Cerebellar nuclear complex (tissue), 1 donor: ENCODE measurements around the gene NTF4.

Experiments
- DNase-seq, 2 experiments: peaks; one replicate each; lab custom pipeline; 2025; lab: John Stamatoyannopoulos, UW

The NTF4 gene, protein sequence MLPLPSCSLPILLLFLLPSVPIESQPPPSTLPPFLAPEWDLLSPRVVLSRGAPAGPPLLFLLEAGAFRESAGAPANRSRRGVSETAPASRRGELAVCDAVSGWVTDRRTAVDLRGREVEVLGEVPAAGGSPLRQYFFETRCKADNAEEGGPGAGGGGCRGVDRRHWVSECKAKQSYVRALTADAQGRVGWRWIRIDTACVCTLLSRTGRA

DNA sequence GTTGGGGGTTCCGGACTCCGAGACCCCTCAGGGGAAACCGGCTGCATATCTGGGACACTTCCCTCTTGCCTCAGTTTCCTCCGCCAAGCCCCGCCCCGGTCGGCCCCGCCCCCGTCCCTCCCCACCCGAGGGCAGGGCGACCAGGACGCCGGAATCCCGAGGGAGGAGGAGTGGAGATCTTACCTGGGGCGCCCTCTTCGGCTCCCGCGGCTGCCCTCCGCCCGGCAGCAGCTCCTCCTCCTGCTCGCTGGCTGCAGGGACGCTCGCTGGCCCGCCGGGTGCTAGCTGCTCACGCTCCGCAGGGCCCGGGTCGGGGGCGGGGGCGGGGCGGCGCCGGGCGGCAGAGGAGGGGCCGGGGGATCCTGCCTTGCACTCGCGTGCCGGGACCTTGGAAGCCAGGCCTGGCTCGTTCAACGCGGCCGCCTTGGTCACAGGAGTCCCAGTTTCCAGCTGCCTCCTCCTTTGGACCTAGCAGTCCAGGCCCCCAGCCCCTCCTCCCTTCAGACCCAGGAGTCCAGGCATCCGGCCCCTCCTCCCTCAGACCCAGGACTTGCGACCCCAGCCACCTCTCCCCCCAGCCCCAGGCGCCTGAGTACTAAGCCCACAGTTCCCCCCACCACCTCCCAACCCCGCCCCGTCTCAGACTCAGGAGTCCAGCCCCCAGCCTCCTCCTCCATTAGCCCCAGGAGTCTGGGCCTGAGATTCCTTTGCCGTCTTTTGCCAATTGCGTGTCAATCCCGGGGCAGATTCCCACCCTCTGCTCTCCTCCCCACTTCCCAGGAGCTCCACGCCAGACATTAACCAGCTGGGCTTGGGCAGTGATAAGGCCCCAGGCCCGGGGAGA, at the start of gene NTF4:
NTF4 (minus strand) TSS at position 51 of the 844 bp plus-strand sequence. CDS start 2,821 bp downstream, outside the sequence.
- DNase-seq: no peak

DNA sequence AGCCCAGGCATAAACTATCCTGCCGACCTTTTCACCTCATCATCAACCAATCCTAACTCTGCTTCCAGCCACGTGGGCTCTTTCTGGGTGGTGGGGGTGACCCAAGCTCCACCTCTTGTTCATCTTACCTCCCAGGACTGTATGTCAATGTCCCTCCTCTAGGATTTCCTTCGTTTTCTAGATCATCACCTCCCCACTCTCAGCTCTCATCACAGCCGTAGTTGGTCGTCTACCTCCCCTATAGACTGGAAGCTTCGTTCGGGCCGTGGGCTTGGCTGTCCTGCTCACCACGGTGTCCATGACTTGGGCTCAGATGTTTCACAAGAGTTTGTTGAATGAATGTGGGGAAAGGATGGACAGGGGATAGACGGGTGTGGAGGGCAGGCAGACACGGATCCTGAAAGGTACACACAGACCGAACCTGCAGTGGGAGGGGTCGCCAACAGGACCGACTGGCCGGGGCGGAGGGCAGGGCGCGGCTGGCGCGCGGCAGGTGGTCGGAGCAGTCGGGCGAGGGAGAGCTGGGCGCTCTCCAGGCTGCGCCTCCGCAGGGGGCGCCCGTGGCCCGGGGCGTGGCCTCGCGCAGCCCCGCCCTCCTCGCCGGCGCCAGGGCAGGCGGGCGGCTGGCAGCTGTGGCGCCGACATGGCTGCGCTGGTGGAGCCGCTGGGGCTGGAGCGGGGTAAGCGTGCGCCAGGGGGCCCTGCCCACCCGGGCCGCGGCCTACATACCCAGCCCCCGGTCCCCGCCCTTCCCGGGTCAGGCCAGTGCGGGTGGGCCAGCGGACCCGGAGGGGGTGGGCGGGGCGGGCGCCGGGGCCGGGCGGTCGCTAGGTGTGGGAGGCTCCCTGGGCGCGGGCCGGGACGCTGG, 49.4 kb upstream of the NTF4 start, which contains the start of gene LIN7B:
LIN7B (plus strand) TSS at position 609 of the 868 bp plus-strand sequence; CDS start at position 644, 35 bp downstream.
- no peak for DNase-seq

DNA sequence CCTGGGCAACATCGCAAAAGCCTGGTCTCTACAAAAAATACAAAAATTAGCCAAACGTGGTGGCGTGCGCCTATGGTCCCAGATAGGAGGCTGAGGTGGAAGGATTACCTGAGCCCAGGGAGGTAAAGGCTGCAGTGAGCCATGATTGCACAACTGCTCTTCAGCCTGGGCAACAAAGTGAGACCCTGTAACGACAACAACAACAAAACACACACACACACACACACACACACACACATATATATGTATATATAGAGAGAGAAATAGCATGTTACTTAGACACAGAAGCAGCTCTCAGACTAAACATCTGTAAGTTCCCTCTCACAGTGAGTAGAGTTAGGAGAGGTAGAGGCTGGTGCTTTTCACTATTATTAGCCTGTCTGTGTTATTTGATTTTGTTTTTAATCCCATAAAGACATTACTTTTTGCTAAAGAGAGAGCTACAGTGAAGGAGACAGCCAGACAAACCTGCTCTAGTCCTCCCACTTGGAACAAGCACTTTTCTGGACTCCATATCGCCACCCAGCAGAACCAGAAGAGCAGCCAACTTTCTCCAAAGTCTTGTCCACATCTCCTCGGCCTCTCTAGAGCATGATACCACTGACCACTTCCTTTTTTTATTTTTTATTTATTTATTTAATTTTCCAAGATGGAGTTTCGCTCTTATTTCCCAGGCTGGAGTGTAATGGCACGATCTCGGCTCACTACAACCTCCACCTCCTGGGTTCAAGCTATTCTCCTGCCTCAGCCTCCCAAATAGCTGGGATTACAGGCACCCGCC, 46.8 kb upstream of the NTF4 start:
- no peak for DNase-seq

DNA sequence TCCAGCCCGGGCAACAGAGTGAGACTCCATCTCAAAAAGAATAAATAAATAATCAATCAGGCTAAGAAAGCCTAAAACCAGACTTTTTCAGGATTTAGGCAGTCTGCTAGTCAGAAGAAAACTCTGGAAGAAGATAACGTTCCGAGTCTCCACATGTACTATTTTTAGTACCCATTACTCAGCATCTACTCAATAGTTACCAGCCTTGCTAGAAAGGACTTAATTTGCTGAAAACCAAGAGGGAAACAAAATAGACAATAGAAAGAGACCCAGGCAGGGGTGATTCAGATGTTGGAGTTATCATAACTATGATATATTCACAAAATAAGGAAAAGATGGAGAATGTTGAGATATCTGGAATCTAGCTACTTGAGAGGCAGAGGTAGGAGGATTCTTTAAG, 45.9 kb upstream of the NTF4 start:
- DNase-seq: no peak

DNA sequence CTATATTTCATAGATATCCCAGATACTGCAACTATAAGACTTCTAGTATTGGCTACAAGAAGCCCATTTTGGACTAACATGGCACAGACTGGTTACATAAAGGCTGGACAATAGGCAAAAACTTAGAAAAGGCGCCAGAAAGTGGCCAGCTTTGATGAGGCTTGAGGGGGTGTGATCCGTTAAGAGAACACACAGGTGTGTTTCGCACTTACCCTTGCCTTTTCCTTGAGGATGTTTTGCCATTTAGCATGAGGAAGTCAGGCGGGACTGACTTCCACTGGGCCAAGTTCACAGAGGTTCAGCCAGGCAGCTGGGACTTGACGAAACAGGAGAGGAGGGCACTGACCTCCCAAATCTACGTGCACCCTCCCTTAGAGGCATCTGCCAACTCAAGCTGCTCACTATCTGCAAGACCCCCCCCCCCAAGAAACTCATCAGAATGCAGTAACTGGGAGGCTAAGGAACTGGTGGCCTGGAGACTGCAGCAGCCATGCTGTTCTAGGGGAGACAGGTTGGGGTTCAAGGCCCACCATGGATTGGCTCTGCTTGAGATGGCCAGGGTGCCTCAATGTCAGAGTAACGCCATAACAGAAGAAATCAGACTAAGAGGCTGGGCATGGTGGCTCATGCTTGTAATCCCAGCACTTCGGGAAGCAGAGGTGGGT, 45.1 kb upstream of the NTF4 start:
- DNase-seq: no peak

DNA sequence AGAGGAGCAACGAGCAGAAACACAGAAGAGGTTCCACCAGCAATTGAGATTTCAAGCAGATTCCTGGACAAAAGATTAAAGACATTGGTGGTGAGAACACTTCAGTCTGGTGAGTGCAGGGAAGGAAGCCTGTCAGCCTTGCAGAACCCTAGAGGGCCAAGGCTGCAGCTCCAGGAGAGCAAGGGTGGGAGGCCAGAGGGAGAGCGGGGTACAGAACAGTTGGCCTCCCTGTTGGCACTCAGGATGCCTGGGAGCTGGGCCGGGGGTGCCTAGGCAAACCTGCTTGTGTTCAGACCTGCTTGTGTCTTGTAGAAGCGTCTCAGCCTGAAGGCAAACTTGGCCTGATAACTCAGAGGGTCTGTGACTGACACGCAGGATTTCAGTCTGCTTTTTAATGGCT, 44.4 kb upstream of the NTF4 start:
- DNase-seq: no peak

DNA sequence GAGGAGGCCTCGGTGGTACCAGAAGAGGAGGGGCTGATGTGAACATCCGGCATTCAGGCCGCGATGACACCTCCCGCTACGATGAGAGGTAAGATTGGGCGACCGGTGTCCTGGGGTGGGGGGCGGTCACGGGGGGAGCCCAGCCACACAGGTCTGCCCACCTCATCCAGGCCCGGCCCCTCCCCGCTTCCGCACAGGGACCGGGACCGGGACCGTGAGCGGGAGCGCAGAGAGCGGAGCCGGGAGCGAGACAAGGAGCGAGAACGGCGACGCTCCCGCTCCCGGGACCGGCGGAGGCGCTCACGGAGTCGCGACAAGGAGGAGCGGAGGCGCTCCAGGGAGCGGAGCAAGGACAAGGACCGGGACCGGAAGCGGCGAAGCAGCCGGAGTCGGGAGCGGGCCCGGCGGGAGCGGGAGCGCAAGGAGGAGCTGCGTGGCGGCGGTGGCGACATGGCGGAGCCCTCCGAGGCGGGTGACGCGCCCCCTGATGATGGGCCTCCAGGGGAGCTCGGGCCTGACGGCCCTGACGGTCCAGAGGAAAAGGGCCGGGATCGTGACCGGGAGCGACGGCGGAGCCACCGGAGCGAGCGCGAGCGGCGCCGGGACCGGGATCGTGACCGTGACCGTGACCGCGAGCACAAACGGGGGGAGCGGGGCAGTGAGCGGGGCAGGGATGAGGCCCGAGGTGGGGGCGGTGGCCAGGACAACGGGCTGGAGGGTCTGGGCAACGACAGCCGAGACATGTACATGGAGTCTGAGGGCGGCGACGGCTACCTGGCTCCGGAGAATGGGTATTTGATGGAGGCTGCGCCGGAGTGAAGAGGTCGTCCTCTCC, 43.2 kb upstream of the NTF4 start:
- DNase-seq: no peak

DNA sequence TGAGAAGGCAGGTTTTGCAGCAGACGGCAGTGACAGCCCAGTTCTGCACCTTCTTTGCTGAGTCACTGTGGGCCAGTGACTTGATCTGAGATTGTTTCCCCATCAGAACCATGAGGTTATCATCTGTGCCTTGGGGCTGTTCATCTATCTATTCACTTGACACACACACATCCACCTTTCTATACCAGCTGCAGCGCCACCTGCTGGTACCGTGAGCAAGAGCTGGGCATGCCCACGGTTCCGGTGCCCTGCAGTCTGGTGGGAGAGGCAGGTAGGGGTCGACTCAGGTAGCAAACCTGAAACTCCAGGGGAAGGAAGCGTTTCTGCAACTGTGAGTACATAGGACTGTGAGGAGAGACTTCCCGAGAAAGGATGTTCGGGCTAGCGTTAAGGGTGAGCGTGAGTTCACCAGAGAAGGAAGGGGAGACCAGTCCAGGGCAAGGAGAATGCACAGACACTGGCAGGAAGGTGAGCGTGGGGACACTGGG, 42.1 kb upstream of the NTF4 start:
- DNase-seq: peak in 1 of 2 experiments; percentile 20

DNA sequence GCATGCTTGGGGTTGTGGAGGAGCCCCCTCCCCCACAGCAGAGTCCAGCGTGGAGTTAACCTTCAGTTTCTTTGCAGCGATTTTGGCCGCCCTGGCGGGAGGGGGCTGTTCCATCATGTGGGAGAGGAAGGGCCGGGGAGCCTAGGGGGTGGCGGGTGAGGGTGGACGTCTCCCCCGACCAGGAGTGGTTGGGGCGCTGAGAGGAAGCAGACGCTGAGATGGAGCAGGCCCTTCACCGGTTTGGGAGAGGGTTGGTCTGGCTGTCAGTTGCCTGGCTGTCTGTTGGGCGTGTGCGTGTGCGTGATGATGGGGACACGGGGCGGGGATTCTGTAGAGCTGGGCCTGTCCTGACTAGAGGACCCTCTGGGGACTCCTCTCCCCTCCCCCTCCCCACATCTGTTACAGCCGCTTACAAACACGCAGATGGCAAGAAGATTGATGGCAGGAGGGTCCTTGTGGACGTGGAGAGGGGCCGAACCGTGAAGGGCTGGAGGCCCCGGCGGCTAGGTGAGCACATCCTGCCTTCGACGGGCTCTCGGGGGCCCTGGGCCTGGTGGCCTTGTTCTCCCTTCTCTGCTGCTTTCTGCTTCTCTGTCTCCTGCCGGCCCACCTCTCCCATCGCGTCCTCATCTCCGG, 39.7 kb upstream of the NTF4 start:
- no peak for DNase-seq

DNA sequence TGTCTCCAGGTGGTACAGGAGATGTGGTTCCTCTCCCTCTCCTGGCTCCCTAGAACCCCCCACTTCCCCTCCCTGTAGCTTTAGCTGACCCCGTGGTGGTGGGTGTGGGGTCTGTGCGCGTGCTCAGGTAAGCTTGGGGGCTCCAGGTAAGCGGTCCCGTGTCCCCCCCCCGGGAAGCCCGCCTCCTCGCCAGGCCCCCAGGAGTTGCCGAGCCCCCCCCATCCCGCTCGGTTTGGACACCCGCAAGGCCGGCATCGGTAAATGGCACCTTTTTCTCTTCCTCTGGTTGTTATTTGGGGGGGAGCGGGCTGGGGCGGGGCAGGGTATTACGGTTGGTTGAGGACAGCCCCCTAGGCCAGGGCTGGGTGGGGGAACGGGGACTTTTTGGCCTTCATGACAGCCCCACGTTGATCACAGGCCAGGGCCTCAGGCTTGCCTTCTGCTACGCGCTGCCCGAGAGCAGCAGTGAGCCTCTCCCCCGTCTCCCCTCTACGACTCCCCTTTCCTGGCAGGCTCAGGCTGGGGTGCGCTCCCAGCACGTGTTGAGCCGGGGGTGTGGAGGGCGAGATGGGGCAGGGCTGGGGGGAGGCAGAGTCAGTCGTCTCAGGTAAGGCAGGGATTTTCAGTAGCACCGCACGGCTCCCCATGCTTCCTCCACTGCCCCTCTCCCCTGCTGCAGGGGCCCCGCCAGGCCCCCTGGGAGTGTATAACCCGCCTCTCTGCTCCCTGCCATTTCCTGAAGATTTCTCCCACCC, 38.9 kb upstream of the NTF4 start:
- no peak for DNase-seq

DNA sequence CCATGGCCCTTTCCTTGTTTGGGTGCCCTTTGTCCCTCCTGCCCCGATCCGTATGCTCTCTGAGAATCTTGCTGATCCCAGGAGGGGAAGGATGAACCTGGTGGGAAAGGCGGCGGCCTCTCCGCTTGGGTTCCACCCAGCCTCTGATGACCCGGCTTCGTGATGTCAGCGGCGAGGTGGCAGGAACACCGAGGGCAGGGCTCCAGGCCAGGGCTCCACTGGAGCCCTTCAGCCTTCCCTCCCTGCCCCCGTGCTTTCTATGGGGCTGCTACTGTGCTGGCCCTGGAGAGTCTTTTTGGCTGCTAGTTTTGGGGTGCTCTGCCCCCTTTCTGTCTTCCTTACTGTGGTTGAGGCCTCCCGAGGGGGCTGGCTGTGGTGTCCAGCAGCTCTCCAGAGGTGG, 37.7 kb upstream of the NTF4 start:
- DNase-seq: no peak

DNA sequence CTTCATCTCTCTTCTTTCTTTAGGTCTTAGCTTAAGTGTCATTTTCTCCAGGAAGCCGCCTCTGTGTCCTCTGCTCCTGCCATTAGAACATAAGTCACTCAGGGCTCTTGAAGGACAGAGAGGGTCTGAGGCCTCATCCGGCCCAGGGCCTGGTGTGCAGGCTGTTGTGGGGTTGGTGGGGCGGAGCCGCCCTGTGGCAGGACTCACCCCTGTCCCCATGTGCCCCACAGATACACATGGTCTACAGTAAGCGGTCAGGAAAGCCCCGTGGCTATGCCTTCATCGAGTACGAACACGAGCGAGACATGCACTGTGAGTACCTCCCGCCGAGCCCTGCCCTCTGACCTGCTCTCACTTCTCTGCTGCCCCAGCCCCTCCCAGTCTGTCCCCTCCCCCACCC, 36.5 kb upstream of the NTF4 start:
- no peak for DNase-seq

DNA sequence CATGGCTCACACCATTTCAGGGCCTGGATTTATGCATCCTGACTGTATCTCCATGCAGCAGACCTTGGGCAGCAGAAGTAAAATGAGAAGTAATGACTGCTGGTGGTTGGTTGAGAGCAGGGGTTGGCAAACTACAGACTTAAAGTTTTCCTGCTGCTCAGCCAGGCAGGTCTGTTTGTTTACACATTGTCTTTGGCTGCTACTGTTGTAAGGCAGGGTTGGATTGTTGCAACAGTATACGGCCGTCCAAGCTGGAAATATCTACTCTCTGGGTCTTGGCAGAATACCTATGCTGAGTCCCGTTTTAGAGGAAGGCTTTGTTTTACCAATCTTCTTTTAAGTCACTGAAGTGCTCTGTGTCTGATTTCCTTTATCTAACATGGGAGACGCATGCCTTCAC, 34.2 kb upstream of the NTF4 start:
- DNase-seq: no peak

DNA sequence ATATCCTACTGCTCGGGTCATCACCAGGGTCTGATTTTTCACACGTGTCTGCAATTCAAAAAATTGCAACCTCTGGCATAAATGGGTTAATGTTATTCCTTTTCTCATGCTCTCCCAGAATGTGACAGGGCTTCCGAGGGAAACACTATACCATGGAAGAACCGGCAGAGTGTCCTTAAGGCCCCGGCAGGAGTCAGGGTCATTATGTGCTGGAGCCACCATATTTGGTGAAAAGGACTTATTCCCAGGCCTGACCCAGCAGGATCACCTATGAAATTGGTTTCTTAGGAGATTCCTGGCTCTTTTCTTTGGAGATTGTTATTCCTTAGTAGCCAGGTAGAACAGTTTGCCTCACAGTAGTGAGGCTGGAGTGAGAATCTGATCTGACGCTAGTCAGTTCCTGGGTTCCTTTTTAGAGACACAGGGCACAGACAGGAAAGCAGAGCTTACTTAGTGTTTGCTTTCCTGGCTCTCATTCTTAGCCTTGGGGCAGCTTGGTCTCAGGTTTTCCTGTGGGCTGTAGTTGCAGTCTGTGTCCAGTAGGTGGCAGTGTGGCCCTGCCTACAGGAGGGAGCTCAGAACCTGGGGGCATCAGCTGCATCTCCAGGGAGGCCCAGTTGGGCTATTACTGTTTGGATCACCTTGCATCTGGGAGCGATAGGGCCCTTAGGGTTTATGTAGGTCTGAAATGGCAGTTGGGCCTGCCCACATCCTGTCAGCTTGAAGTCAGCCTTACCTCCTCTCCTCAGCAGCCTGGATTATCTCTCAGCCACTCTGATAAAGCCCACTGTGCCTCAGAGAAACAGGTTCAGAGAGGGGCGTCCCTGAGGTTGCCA, 33.1 kb upstream of the NTF4 start:
- DNase-seq: peak in 1 of 2 experiments; percentile 21

DNA sequence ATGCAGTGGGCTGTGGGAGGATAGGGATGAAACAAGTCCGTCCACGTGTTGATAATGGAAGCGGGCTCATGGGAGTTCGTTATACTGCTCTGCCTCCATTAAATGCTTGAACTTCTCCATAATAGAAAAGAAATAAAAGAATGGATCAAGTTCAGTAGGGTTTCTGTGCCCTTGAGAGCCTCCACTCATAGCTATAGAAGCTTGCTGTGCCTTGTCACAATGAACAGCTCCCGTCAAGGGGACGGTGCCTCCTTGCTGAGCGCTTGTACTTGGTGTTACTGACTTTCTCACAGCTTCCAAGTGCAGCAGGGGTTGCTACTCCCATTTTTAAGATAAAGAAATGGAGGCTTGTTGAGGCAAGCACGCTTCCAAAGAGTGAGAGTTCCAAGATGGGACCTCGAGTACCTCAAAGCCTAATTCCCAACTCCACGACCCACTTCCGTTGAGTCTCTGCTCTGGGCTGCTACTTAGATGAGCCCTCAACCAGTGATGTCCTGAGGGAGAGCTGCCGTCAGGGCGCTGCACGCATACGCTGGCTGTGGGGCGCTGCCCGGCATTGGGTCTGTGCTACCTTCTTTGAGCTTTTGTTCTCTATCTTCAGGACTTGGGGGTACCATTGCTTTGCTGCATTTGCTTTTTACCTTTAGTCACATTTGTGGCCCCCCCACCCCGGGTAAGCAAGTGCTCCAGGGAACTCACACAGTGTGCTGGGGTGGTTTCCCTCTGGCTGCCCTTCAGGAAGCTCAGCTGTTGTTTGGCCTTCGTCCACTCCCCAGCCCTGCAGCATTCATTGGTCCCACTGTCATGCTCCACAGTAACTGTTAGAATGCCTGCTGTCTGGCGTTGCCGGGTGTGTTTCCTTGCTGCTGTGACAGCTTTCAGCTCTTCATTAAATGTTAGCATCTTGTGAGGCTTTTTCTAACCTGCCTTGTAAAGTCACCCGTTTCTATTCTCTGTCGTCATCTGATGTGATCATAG, 30.2 kb upstream of the NTF4 start:
- DNase-seq: no peak

DNA sequence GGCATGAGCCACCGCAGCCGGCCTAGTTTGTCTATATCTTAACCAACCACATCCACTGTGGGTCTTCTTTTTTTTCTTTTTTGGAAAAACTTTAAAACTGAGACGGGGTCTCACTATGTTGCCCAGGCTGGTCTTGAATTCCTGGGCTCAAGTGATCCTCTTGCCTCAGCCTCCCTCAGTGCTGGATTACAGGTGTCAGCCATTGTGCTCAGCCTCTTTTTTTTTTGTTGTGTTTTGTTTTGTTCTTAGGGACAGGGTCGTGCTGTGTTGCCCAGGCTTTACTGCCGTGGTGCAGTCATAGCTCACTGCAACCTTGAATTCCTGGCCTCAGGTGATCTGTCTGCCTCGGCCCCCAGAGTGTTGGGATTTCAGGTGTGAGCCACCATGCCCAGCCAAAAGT, 28.1 kb upstream of the NTF4 start:
- DNase-seq: no peak
